ENCODE data around the gene CALML3. TPM values are rescaled to one million over a fixed set of nuclear protein-coding genes. Genes with fewer than 3 reads are reported as not detected.

CALML3 gene
- total and polyA plus RNA-seq, 11 donors: 0.03 TPM; not detected in 10

DNA sequence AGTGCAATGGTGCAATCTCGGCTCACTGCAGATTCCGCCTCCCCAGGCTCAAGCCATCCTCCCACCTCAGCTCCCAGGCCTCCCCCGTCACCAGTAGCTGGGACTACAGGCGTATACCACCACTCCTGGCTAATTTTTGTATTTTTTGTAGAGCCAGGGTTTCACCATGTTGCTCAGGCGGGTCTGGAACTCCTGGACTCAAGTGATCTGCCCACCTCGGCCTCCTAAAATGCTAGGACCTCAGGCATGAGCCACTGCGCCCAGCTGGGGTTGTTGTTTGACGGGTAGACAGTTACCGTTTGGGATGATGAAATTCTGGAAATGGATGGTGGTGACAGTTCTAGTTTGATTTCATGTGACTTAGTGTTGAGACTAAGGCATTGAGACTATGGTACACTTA is 15.3 kb downstream of the CALML3 start:
- Histone ChIP-seq H3K27me3 (no peaks in the 10 kb centered on the region), H3K4me3 (no peak overlapping the region), H3K36me3 (no peaks in the 10 kb centered on the region), H3K27ac (no peak overlapping the region), H3K9me3 (peaks cover 0 to 31% (median 13%) of the 10 kb centered on the region in 12 donors), H3K4me1 (peaks cover 0 to 10% (median 0%) of the 10 kb centered on the region in 12 donors)
- no peak for TF ChIP-seq POLR2A (IDR thresholded peaks at IDR 0.05)
- TF ChIP-seq CTCF (IDR thresholded peaks at IDR 0.05): no peak
- ATAC-seq (no peak), DNase-seq (peak in 1 of 5 donors; percentile 10)
- WGBS, 4 donors: 96 to 99% (median 97%) methylated on average over 9 of the region's 9 CpGs
- intact Hi-C loops (cut with DNase I): loop anchor here in 1 of 10 donors (10.0 kb wide), 1 partner anchor 95 kb away; no protein-coding TSS in a partner anchor

- 95 to 98% (median 97%) methylated on average over 3 of the region's 3 CpGs for WGBS, 4 donors
- no peak for ATAC-seq
- no peak for TF ChIP-seq CTCF (IDR thresholded peaks at IDR 0.05)
- TF ChIP-seq POLR2A (IDR thresholded peaks at IDR 0.05): no peak
- peaks cover 0 to 31% (median 13%) of the 10 kb centered on the region in 12 donors for H3K9me3 ChIP-seq
- intact Hi-C loops (cut with DNase I): loop anchor here in 1 of 10 donors (10.0 kb wide), 1 partner anchor 96 kb away; no protein-coding TSS in a partner anchor
- no peak overlapping the region for H3K27ac ChIP-seq
- H3K27me3 ChIP-seq: no peaks in the 10 kb centered on the region
- H3K36me3 ChIP-seq: no peaks in the 10 kb centered on the region
- H3K4me3 ChIP-seq: no peak overlapping the region
- no peak for DNase-seq
- H3K4me1 ChIP-seq: peaks cover 0 to 13% (median 5%) of the 10 kb centered on the region in 12 donors
Measured at GRCh38 chr10:5540891-5541290, 16.1 kb downstream of the CALML3 start.

GRCh38 chr10:5542100-5542499 is 17.3 kb downstream of the CALML3 start:
- no peak for ATAC-seq
- H3K4me3 ChIP-seq: no peak overlapping the region
- intact Hi-C loops (cut with DNase I): loop anchor here in 1 of 10 donors (10.0 kb wide), 1 partner anchor 97 kb away; no protein-coding TSS in a partner anchor
- DNase-seq: no peak
- WGBS, 4 donors: 97 to 99% (median 98%) methylated on average over 1 of the region's 1 CpG
- no peaks in the 10 kb centered on the region for H3K36me3 ChIP-seq
- H3K4me1 ChIP-seq: peaks cover 0 to 23% (median 13%) of the 10 kb centered on the region in 12 donors
- no peak overlapping the region for H3K27ac ChIP-seq
- peaks cover 0 to 31% (median 13%) of the 10 kb centered on the region in 12 donors for H3K9me3 ChIP-seq
- TF ChIP-seq POLR2A (IDR thresholded peaks at IDR 0.05) (no peak), CTCF (IDR thresholded peaks at IDR 0.05) (no peak)
- H3K27me3 ChIP-seq: no peaks in the 10 kb centered on the region

DNA sequence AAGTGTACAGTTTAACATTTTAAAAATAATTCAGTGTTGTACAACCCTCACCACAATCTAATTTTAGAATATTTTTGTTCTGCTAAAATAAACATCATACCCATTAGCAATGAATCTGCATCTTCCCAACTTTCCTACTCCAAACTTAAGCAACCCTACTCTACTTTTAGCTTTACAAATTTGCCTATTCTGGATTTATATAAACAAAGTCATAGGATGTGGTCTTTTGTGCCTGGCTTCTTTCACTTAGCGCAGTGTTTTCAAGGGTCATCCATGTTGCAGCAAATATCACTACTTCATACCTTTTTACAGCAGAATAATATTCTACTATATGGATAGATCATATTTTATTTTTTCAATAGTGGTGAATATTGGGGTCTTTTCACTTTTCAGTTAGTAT is 18.9 kb downstream of the CALML3 start:
- TF ChIP-seq POLR2A (IDR thresholded peaks at IDR 0.05): no peak
- TF ChIP-seq CTCF (IDR thresholded peaks at IDR 0.05): no peak
- ATAC-seq (no peak), DNase-seq (no peak)
- no peak overlapping the region for H3K27ac ChIP-seq
- H3K9me3 ChIP-seq: peaks cover 0 to 31% (median 13%) of the 10 kb centered on the region in 12 donors
- H3K4me3 ChIP-seq: no peak overlapping the region
- H3K27me3 ChIP-seq: no peaks in the 10 kb centered on the region
- no peaks in the 10 kb centered on the region for H3K36me3 ChIP-seq
- intact Hi-C loops (cut with DNase I): loop anchor here in 1 of 10 donors (10.0 kb wide), 1 partner anchor 99 kb away; no protein-coding TSS in a partner anchor
- WGBS, 4 donors: 94 to 99% (median 96%) methylated on average over 1 of the region's 1 CpG
- H3K4me1 ChIP-seq: peaks cover 0 to 38% (median 27%) of the 10 kb centered on the region in 12 donors
